A673 (cell line): Measurements from ENCODE around the gene KRT1. TPM values are rescaled to one million over a fixed set of nuclear protein-coding genes. Genes with fewer than 3 reads are reported as not detected.

Source experiments
- BruUV-seq: library from RNA; stranded (reverse); fragments of 400-500 nt; replicated peaks from 2 replicates; lab custom pipeline; 2021; lab: Mats Ljungman, UMichigan
- CTCF ChIA-PET: fragments of 300-600 bp; sonication (Branson Sonifier 250); formaldehyde crosslinking; loops from one replicate; lab custom pipeline; 2022; ENCODE audit warnings: antibody characterized with exemption; lab: Charles Lee
- POLR2A ChIA-PET: fragments of 300-600 bp; sonication (Branson Sonifier 250); formaldehyde crosslinking; loops from one replicate; lab custom pipeline; 2022; ENCODE audit warnings: antibody characterized with exemption; ENCODE audit not compliant: low non-redundant PET; lab: Charles Lee
- DNase-seq: peaks from one replicate; pipeline ENCODE4 v3.0.0-alpha.2; 2015; ENCODE audit warnings: low spot score
- H3K27ac ChIP-seq: fragments of 200-600 bp; sonication (generic); 2 replicates; pipeline ENCODE4 v1.5.1; 2016; ENCODE audit warnings: mixed run types, low read depth, mild to moderate bottlenecking, mixed read lengths, antibody characterized with exemption, low read length; ENCODE audit not compliant: poor library complexity, severe bottlenecking
- H3K27me3 ChIP-seq: fragments of 200-600 bp; sonication (generic); replicated peaks from 2 replicates; pipeline ENCODE4 v1.6.1; 2017; ENCODE audit warnings: mixed run types, low read depth, mild to moderate bottlenecking, mixed read lengths, antibody characterized with exemption, low read length; ENCODE audit not compliant: insufficient read depth, poor library complexity
- H3K36me3 ChIP-seq: fragments of 200-600 bp; sonication (generic); 2 replicates; pipeline ENCODE4 v1.6.1; 2016; ENCODE audit warnings: mixed run types, mild to moderate bottlenecking, mixed read lengths, antibody characterized with exemption, low read length; ENCODE audit not compliant: insufficient read depth, poor library complexity, severe bottlenecking
- H3K4me1 ChIP-seq: fragments of 200-600 bp; sonication (generic); 2 replicates; pipeline ENCODE4 v1.6.1; 2017; ENCODE audit warnings: mixed run types, mild to moderate bottlenecking, mixed read lengths, antibody characterized with exemption, low read length; ENCODE audit not compliant: insufficient read depth, poor library complexity, severe bottlenecking
- H3K4me3 ChIP-seq: fragments of 200-600 bp; sonication (generic); 2 replicates; pipeline ENCODE4 v1.5.1; 2016; ENCODE audit warnings: low read depth, mixed run types, mild to moderate bottlenecking, mixed read lengths, low read length; ENCODE audit not compliant: poor library complexity, severe bottlenecking
- H3K9me3 ChIP-seq: fragments of 200-600 bp; sonication (generic); 2 replicates; pipeline ENCODE4 v1.6.1; 2016; ENCODE audit warnings: mixed run types, low read depth, mild to moderate bottlenecking, mixed read lengths, antibody characterized with exemption, low read length; ENCODE audit not compliant: poor library complexity, severe bottlenecking
- CTCF ChIP-seq: fragments of 300-800, 200-600 bp; sonication (generic); conservative IDR thresholded peaks from 2 replicates; pipeline ENCODE4 v1.5.1; 2017; ENCODE audit warnings: low read depth, mild to moderate bottlenecking, antibody characterized with exemption, low read length, moderate library complexity, mixed read lengths
- EZH2 ChIP-seq: fragments of 200-600 bp; sonication (generic); IDR thresholded peaks from 2 replicates; pipeline ENCODE4 v1.6.1; 2017; ENCODE audit warnings: borderline replicate concordance, low read depth, mild to moderate bottlenecking, mixed read lengths, antibody characterized with exemption, low read length; ENCODE audit not compliant: poor library complexity, severe bottlenecking
- intact Hi-C: fragments of 100-400 bp; cut with micrococcal nuclease; formaldehyde crosslinking; loops from one replicate; pipeline ENCODE4 v1.10.0; 2022; ENCODE audit not compliant: unreplicated experiment
- total RNA-seq: library from RNA; stranded (reverse); gene quantifications from 2 replicates; pipeline ENCODE4 v1.2.3, GENCODE V29; 2021

The KRT1 gene
- total RNA-seq, 1 experiment from 2014 or later = not detected

GRCh38 chr12:52681526-52682380 lies 1.5 kb upstream of the KRT1 start:
- Histone ChIP-seq H3K36me3 (no peaks in the 10 kb centered on the region), H3K4me1 (no peaks in the 10 kb centered on the region), H3K9me3 (no peaks in the 10 kb centered on the region), H3K4me3 (no peak overlapping the region), H3K27ac (no peak overlapping the region), H3K27me3 (peaks cover 7% of the 10 kb centered on the region)
- TF ChIP-seq CTCF (no peak), EZH2 (no peak)
- POLR2A ChIA-PET = interaction anchor here (0.6 kb wide), 1 partner anchor 452 kb away, joined by 4 read pairs; no protein-coding TSS in a partner anchor
- intact Hi-C loops = no loop called here
- no peak for DNase-seq
- BruUV-seq = no TSS peak
- CTCF ChIA-PET = no interaction called here

GRCh38 chr12:52679875-52680274 lies 332 bp downstream of the KRT1 start:
- Histone ChIP-seq H3K4me1 (no peaks in the 10 kb centered on the region), H3K9me3 (no peaks in the 10 kb centered on the region), H3K4me3 (no peak overlapping the region), H3K27ac (no peak overlapping the region), H3K36me3 (no peaks in the 10 kb centered on the region), H3K27me3 (peaks cover 7% of the 10 kb centered on the region)
- intact Hi-C loops = no loop called here
- BruUV-seq = no TSS peak
- CTCF ChIA-PET = no interaction called here
- DNase-seq = no peak
- POLR2A ChIA-PET = no interaction called here
- no peak for TF ChIP-seq EZH2
- TF ChIP-seq CTCF = no peak

- no peak for DNase-seq
- CTCF ChIA-PET = no interaction called here
- Histone ChIP-seq H3K4me1 (no peaks in the 10 kb centered on the region), H3K4me3 (no peak overlapping the region), H3K27me3 (peaks cover 7% of the 10 kb centered on the region), H3K27ac (no peak overlapping the region), H3K9me3 (no peaks in the 10 kb centered on the region), H3K36me3 (no peaks in the 10 kb centered on the region)
- POLR2A ChIA-PET = no interaction called here
- TF ChIP-seq EZH2 (no peak), CTCF (no peak)
- intact Hi-C loops = no loop called here
- BruUV-seq = no TSS peak
These were observed 2.5 kb downstream of the KRT1 start for GRCh38 chr12:52677671-52678070.
